SU-DHL-6 (cell line): ENCODE measurements around the gene TAL1.

ENCODE experiments used
- CTCF ChIP-seq: fragments of 200-600 bp; sonication (generic); IDR thresholded peaks from one replicate; pipeline ENCODE4 v1.5.1; 2017; ENCODE audit warnings: antibody characterized with exemption, mild to moderate bottlenecking, low read length, moderate library complexity; ENCODE audit not compliant: insufficient read depth, poor library complexity, severe bottlenecking
- EZH2phosphoT487 ChIP-seq: fragments of 200-600 bp; sonication (generic), shearing (Covaris generic); conservative IDR thresholded peaks from 2 replicates; pipeline ENCODE4 v1.6.1; 2018; ENCODE audit warnings: mild to moderate bottlenecking, antibody characterized with exemption, low read length, moderate library complexity, mixed read lengths

- TF ChIP-seq CTCF: no peak
- no peak for TF ChIP-seq EZH2phosphoT487
These were observed 4.4 kb downstream of the TAL1 start for GRCh38 chr1:47227341-47228232.
